ENCODE results near the gene OSGIN1. TPM values are rescaled to one million over a fixed set of nuclear protein-coding genes. Genes with fewer than 3 reads are reported as not detected.

The OSGIN1 gene
- total and polyA plus RNA-seq, 2 of the 8 experiments (the other 6 are each of a cell fraction or from before 2014, with no cell fraction given): 0.58 to 0.76 TPM

DNA sequence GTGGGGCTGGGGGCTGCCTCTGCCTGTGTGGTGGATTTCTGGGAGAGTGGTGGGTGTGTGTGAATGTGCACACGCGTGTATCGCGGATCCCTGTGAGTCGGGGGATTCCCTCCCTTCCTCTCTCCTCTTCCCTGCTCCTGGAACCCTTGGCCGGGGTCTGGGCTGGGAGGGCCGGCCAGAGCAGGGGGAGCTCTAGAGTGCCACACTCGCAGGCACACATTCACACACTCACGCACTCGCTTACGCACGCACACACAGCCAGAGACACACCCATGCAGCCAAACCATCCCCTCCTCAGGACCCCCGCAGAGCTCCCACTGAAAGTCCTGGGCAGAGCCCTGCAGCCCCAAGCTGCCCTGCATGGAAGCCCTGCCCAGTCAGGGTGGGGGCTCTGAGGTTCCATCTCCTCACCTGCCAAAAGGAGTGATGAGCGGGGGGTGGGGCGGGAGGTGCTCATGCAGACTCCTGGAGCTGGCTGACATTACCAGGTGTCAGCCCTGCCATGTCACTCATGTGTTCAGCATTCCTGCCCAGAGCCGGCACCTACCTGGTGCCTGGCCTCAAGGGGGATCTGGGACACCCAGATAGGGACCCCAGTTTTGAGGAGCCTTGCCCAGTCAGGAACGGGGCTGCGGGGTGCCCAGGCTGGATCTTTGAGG lies 16.9 kb downstream of the OSGIN1 start:
- POLR2A ChIA-PET (ENCODE audit: partially characterized antibody): interaction anchor here (1.0 to 1.9 kb wide), 4 partner anchors 42 to 147 kb away, joined by 3 to 10 read pairs (median 4); partner anchors contain the start of gene MBTPS1
- Histone ChIP-seq H3K79me2 (ENCODE audit: control insufficient read depth in 1 of 2, insufficient read depth in 2 of 2, low read length in 2 of 2) (no peaks in the 10 kb centered on the region), H2BK5ac (ENCODE audit: low read depth, low read length) (no peak overlapping the region), H3K27ac (ENCODE audit: low read depth, low read length) (no peak overlapping the region), H3K4me2 (ENCODE audit: insufficient read depth in 1 of 2, low read depth in 2 of 2, low read length in 2 of 2) (peak overlapping the region; percentile 76 to 79), H2BK15ac (ENCODE audit: low read length) (no peak overlapping the region), H4K91ac (replicated peaks; ENCODE audit: insufficient read length, low read length) (no peak overlapping the region), H2AK5ac (ENCODE audit: low read depth, low read length) (no peak overlapping the region), H3K9ac (replicated peaks in 1 of 4; ENCODE audit: extremely low read depth in 1 of 4, low read depth in 3 of 4, low read length in 3 of 4) (no peak overlapping the region), H3K14ac (ENCODE audit: insufficient read length) (no peak overlapping the region), H3K18ac (ENCODE audit: extremely low read depth, low read length) (no peak overlapping the region), H2BK12ac (ENCODE audit: low read depth, low read length) (no peak overlapping the region), H3K4me3 (ENCODE audit: extremely low read depth in 1 of 4, insufficient read depth in 2 of 4, low read depth in 3 of 4, low read length in 4 of 4) (peak overlapping the region in 2 of 4 experiments; percentile 52 to 62; a peak in 2 of 8 replicates), H3K79me1 (ENCODE audit: low read depth, low read length) (no peaks in the 10 kb centered on the region), H3K27me3 (replicated peaks in 1 of 4; ENCODE audit: control insufficient read depth in 3 of 4, extremely low read depth in 1 of 4, insufficient read depth in 3 of 4, low read length in 3 of 4) (peaks cover 0 to 13% (median 9%) of the 10 kb centered on the region in 4 experiments; a peak in 6 of 7 replicates), H4K20me1 (replicated peaks in 1 of 2; ENCODE audit: control insufficient read depth in 1 of 2, insufficient read depth in 2 of 2, low read length in 2 of 2) (peaks cover 0 to 3% of the 10 kb centered on the region in 2 experiments), H2AFZ (ENCODE audit: low read length) (no peak overlapping the region), H3K4me1 (replicated peaks in 1 of 4; ENCODE audit: control insufficient read depth in 3 of 4, insufficient read depth in 4 of 4, low read length in 3 of 4) (peaks cover 0 to 11% (median 8%) of the 10 kb centered on the region in 4 experiments; a peak in 6 of 7 replicates), H3K4ac (replicated peaks; ENCODE audit: insufficient read length, low read depth, low read length) (peak overlapping the region; percentile 59), H3K23ac (ENCODE audit: insufficient read length) (no peak overlapping the region), H3K36me3 (ENCODE audit: control insufficient read depth in 2 of 4, insufficient read depth in 4 of 4, low read length in 3 of 4) (no peaks in the 10 kb centered on the region), H4K8ac (ENCODE audit: extremely low read depth, insufficient read depth, low read length) (no peak overlapping the region), H3K9me3 (ENCODE audit: insufficient read depth in 2 of 2, low read depth in 1 of 2, low read length in 1 of 2) (no peaks in the 10 kb centered on the region), H2BK20ac (ENCODE audit: low read length) (no peak overlapping the region), H3K23me2 (ENCODE audit: low read depth, low read length) (peaks cover 11% of the 10 kb centered on the region; the same call in 1 of the 2 replicates), H3K56ac (replicated peaks; ENCODE audit: insufficient read length, low read depth, low read length) (no peak overlapping the region), H2BK120ac (replicated peaks; ENCODE audit: low read depth, low read length) (no peak overlapping the region), H4K5ac (ENCODE audit: insufficient read length, low read depth, low read length) (no peak overlapping the region)
- DNase-seq (ENCODE audit: low read depth in 1 of 2, low spot score in 2 of 2): no peak
- 67% methylated on average over 15 of the region's 18 CpGs; no CpG with 5 or more reads in 1 of the 2 experiments for WGBS, 2 experiments (ENCODE audit: extremely low coverage in 1 of 2, insufficient coverage in 1 of 2, insufficient read length in 1 of 2, insufficient replicate concordance in 2 of 2, low coverage in 1 of 2, low lambda C conversion rate in 2 of 2, missing lambda C conversion rate in 1 of 2)
- no peak for FAIRE-seq
- TF ChIP-seq TEAD4 (IDR thresholded peaks at IDR 0.05; ENCODE audit: low read depth, low read length): no peak
- TF ChIP-seq CHD1 (IDR thresholded peaks at IDR 0.05; ENCODE audit: low read depth, low read length): no peak
- no peak for TF ChIP-seq TCF12 (IDR thresholded peaks at IDR 0.05; ENCODE audit: low read depth, low read length)
- no peak for TF ChIP-seq EGR1 (IDR thresholded peaks at IDR 0.05; ENCODE audit: borderline replicate concordance, low read depth, low read length)
- no peak for TF ChIP-seq TAF7 (optimal IDR thresholded peaks at IDR 0.05; ENCODE audit: borderline replicate concordance, low read depth, low read length)
- TF ChIP-seq, protein P1, sequence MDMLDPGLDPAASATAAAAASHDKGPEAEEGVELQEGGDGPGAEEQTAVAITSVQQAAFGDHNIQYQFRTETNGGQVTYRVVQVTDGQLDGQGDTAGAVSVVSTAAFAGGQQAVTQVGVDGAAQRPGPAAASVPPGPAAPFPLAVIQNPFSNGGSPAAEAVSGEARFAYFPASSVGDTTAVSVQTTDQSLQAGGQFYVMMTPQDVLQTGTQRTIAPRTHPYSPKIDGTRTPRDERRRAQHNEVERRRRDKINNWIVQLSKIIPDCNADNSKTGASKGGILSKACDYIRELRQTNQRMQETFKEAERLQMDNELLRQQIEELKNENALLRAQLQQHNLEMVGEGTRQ (IDR thresholded peaks at IDR 0.05; ENCODE audit: low read length): no peak
- no peak for TF ChIP-seq SP2 (IDR thresholded peaks at IDR 0.05; ENCODE audit: low read length)
- TF ChIP-seq POU5F1 (IDR thresholded peaks at IDR 0.05; ENCODE audit: low read depth, low read length): no peak
- no peak for TF ChIP-seq ZNF274 (IDR thresholded peaks at IDR 0.05; ENCODE audit: borderline replicate concordance, extremely low read depth, low read length)
- TF ChIP-seq KDM4A (IDR thresholded peaks at IDR 0.05; ENCODE audit: low read depth, low read length, severe bottlenecking): no peak
- no peak for TF ChIP-seq BACH1 (IDR thresholded peaks at IDR 0.05; ENCODE audit: low read length)
- TF ChIP-seq TBP (IDR thresholded peaks at IDR 0.05; ENCODE audit: low read depth, low read length): no peak
- CTCF ChIA-PET (ENCODE audit: partially characterized antibody): interaction anchor here (0.8 to 4.6 kb wide), 15 partner anchors 8 to 98 kb away, joined by 3 to 70 read pairs (median 4); partner anchors contain the start of genes OSGIN1 and SLC38A8

All from H1 (cell line).